Activated T-helper 2 cell treated with anti-CD3 and anti-CD28 coated beads, Interferon-gamma antibody, Interleukin-2, Interleukin-4, amounts not matched to agents 10 μg/mL and 5 μg/mL and 100 μg/mL, durations not matched to agents 14 hours and 24 hours and 36 hours (primary cell): ENCODE data around the gene GPC5. TPM values are rescaled to one million over a fixed set of nuclear protein-coding genes. Genes with fewer than 3 reads are reported as not detected.

ENCODE experiments used
- DNase-seq: peaks from one replicate; pipeline ENCODE4 v3.0.0; 2021; ENCODE audit warnings: low spot score
- H3K27ac Mint-ChIP-seq: one replicate; pipeline ENCODE4 v1.8.0; 2021; ENCODE audit warnings: mixed read lengths
- H3K27me3 Mint-ChIP-seq: one replicate; pipeline ENCODE4 v1.8.0; 2021; ENCODE audit warnings: low read depth, mixed read lengths
- H3K36me3 Mint-ChIP-seq: one replicate; pipeline ENCODE4 v1.8.0; 2021; ENCODE audit warnings: low read depth, mixed read lengths
- H3K4me1 Mint-ChIP-seq: one replicate; pipeline ENCODE4 v1.8.0; 2021; ENCODE audit warnings: low read depth, mixed read lengths
- H3K4me3 Mint-ChIP-seq: one replicate; pipeline ENCODE4 v1.8.0; 2021; ENCODE audit warnings: low read depth, mild to moderate bottlenecking, moderate library complexity, mixed read lengths
- H3K9me3 Mint-ChIP-seq: one replicate; pipeline ENCODE4 v1.8.0; 2021; ENCODE audit warnings: mixed read lengths
- intact Hi-C: fragments of 100-400 bp; cut with micrococcal nuclease; formaldehyde crosslinking; loops from one replicate; pipeline ENCODE4 v1.15.1; 2023
- total RNA-seq: library from RNA; stranded (reverse); gene quantifications from 2 replicates; pipeline ENCODE4 v1.2.3, GENCODE V29; 2022

GPC5 gene
- total RNA-seq, 1 donor from 2014 or later, result 0.57 TPM

- H3K27me3 Mint-ChIP-seq, result no peaks in the 10 kb centered on the region
- intact Hi-C loops, result no loop called here
- peaks cover 2% of the 10 kb centered on the region for H3K9me3 Mint-ChIP-seq
- H3K4me3 Mint-ChIP-seq, result no peak overlapping the region
- H3K27ac Mint-ChIP-seq, result no peak overlapping the region
- no peaks in the 10 kb centered on the region for H3K4me1 Mint-ChIP-seq
- no peak for DNase-seq
- no peaks in the 10 kb centered on the region for H3K36me3 Mint-ChIP-seq
These were observed 823.5 kb downstream of the GPC5 start for GRCh38 chr13:92221916-92222315.

GRCh38 chr13:92224052-92224821 is 825.8 kb downstream of the GPC5 start:
- no peak for DNase-seq
- no peak overlapping the region for H3K27ac Mint-ChIP-seq
- H3K4me3 Mint-ChIP-seq, result no peak overlapping the region
- intact Hi-C loops, result no loop called here
- peaks cover 2% of the 10 kb centered on the region for H3K9me3 Mint-ChIP-seq
- H3K36me3 Mint-ChIP-seq, result no peaks in the 10 kb centered on the region
- H3K4me1 Mint-ChIP-seq, result no peaks in the 10 kb centered on the region
- H3K27me3 Mint-ChIP-seq, result no peaks in the 10 kb centered on the region

- peaks cover 2% of the 10 kb centered on the region for H3K9me3 Mint-ChIP-seq
- H3K27ac Mint-ChIP-seq, result no peak overlapping the region
- H3K4me1 Mint-ChIP-seq, result no peaks in the 10 kb centered on the region
- no peaks in the 10 kb centered on the region for H3K36me3 Mint-ChIP-seq
- H3K27me3 Mint-ChIP-seq, result no peaks in the 10 kb centered on the region
- DNase-seq, result no peak
- intact Hi-C loops, result no loop called here
- no peak overlapping the region for H3K4me3 Mint-ChIP-seq
These were observed 826.4 kb downstream of the GPC5 start for GRCh38 chr13:92224825-92225224.

DNA sequence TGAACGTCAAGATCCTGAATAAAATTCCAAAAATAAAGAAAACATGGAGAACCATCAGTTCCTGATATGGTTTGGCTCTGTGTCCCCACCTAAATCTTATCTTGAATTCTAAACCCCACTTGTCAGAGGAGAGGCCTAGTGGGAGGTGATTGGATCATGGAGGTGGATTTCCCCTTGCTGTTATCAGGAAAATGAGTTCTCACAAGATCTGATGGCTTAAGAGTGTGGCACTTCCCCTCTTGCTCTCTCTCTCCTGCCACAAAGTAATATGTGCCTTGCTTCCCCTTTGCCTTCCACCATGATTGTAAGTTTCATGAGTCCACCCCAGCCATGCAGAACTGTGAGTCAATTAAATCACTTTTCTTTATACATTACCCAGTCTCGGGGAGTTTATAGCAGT is 827.4 kb downstream of the GPC5 start:
- intact Hi-C loops, result no loop called here
- H3K4me1 Mint-ChIP-seq, result no peaks in the 10 kb centered on the region
- no peaks in the 10 kb centered on the region for H3K36me3 Mint-ChIP-seq
- H3K27ac Mint-ChIP-seq, result no peak overlapping the region
- no peaks in the 10 kb centered on the region for H3K27me3 Mint-ChIP-seq
- H3K9me3 Mint-ChIP-seq, result peaks cover 2% of the 10 kb centered on the region
- DNase-seq, result no peak
- H3K4me3 Mint-ChIP-seq, result no peak overlapping the region

DNA sequence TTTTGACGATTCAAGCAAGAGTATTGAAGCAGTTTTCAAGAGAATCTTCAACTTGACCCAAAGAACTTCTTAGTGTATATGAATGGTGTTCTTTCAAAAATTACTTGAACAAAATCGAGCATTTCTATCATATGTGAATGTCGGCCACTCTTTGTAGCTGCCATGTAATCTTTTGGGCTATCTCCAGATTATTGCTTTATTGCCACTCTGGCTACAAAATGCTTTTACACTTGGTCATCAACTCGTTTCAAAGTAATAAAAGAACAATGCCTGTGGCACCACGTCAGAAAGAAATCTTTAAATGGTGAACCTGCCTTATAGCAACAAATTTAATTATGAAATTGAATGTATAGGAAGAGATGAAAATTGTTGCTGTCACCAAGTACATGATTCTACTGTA is 834.5 kb downstream of the GPC5 start:
- no peak for DNase-seq
- Mint-ChIP-seq H3K9me3 (peaks cover 3% of the 10 kb centered on the region), H3K4me3 (no peak overlapping the region), H3K4me1 (no peaks in the 10 kb centered on the region), H3K27ac (no peak overlapping the region), H3K36me3 (no peaks in the 10 kb centered on the region), H3K27me3 (no peaks in the 10 kb centered on the region)
- intact Hi-C loops, result no loop called here

DNA sequence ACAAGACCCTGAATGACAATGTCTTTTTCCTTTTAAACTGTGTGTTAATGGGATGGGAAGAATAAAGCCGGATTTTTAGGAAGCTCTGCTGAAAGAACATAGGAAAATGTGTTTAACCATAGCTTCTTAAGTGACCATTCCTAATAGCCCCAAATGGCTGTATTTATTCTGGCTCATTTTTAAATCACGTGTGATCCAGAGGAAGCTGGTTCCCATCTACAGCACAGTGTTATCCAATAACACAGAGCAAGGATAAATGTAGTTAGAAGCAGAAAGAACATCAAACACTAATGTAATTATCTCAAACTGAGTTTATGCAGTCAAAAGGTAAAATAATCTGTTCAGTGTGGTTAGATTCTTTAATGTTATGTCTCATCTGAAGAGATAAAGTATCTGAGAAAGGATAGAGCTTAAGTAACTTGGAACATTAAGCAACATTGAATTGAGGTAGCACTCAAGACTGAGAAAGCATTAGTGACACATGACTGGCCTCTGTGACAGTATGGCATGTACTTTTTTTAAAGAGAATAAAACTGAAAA is 853.3 kb downstream of the GPC5 start:
- H3K9me3 Mint-ChIP-seq, result peaks cover 4% of the 10 kb centered on the region
- DNase-seq, result no peak
- no peaks in the 10 kb centered on the region for H3K36me3 Mint-ChIP-seq
- no peaks in the 10 kb centered on the region for H3K27me3 Mint-ChIP-seq
- H3K4me1 Mint-ChIP-seq, result no peaks in the 10 kb centered on the region
- H3K4me3 Mint-ChIP-seq, result no peak overlapping the region
- intact Hi-C loops, result no loop called here
- H3K27ac Mint-ChIP-seq, result no peak overlapping the region

- Mint-ChIP-seq H3K27me3 (no peaks in the 10 kb centered on the region), H3K4me1 (no peaks in the 10 kb centered on the region), H3K36me3 (no peaks in the 10 kb centered on the region), H3K4me3 (no peak overlapping the region), H3K9me3 (peaks cover 6% of the 10 kb centered on the region), H3K27ac (no peak overlapping the region)
- intact Hi-C loops, result no loop called here
- DNase-seq, result no peak
These were observed 857.1 kb downstream of the GPC5 start for GRCh38 chr13:92255526-92255925.

- Mint-ChIP-seq H3K4me1 (no peaks in the 10 kb centered on the region), H3K27ac (no peak overlapping the region), H3K4me3 (no peak overlapping the region), H3K27me3 (no peaks in the 10 kb centered on the region), H3K9me3 (peaks cover 6% of the 10 kb centered on the region), H3K36me3 (no peaks in the 10 kb centered on the region)
- intact Hi-C loops, result no loop called here
- DNase-seq, result no peak
These were observed 857.8 kb downstream of the GPC5 start for GRCh38 chr13:92256211-92256610.

DNA sequence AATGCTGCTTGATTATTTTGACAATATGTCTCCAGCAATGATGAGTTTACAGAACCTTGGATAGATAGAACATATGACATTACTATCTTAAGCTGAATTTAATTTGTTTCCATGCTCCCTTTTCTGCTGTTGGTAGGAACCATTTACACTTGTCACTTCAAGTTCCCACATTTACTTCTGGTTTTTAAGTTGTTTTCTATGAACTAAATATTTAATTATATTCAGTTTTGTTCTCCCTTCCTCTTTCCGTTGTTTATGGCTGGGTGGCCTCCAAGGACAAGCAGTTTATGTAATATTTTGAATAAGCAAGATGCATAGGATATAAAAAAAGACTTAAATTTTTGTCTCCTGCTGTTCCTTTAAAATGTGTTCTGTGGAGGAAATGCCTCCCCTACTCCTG is 860.6 kb downstream of the GPC5 start:
- Mint-ChIP-seq H3K27ac (no peak overlapping the region), H3K36me3 (no peaks in the 10 kb centered on the region), H3K9me3 (peaks cover 6% of the 10 kb centered on the region), H3K27me3 (no peaks in the 10 kb centered on the region), H3K4me1 (no peaks in the 10 kb centered on the region), H3K4me3 (no peak overlapping the region)
- DNase-seq, result no peak
- intact Hi-C loops, result no loop called here

- no peaks in the 10 kb centered on the region for H3K4me1 Mint-ChIP-seq
- DNase-seq, result no peak
- peaks cover 6% of the 10 kb centered on the region for H3K9me3 Mint-ChIP-seq
- intact Hi-C loops, result no loop called here
- no peak overlapping the region for H3K4me3 Mint-ChIP-seq
- H3K36me3 Mint-ChIP-seq, result no peaks in the 10 kb centered on the region
- no peak overlapping the region for H3K27ac Mint-ChIP-seq
- H3K27me3 Mint-ChIP-seq, result no peaks in the 10 kb centered on the region
These were observed 861.1 kb downstream of the GPC5 start for GRCh38 chr13:92259523-92259922.

GRCh38 chr13:92260363-92260762 is 861.9 kb downstream of the GPC5 start:
- Mint-ChIP-seq H3K36me3 (no peaks in the 10 kb centered on the region), H3K9me3 (peaks cover 9% of the 10 kb centered on the region), H3K27me3 (no peaks in the 10 kb centered on the region), H3K4me1 (no peaks in the 10 kb centered on the region), H3K27ac (no peak overlapping the region), H3K4me3 (no peak overlapping the region)
- intact Hi-C loops, result no loop called here
- DNase-seq, result no peak

- Mint-ChIP-seq H3K4me3 (no peak overlapping the region), H3K27me3 (no peaks in the 10 kb centered on the region), H3K4me1 (no peaks in the 10 kb centered on the region), H3K9me3 (peaks cover 16% of the 10 kb centered on the region), H3K27ac (no peak overlapping the region), H3K36me3 (no peaks in the 10 kb centered on the region)
- DNase-seq, result no peak
- intact Hi-C loops, result no loop called here
These were observed 863.8 kb downstream of the GPC5 start for GRCh38 chr13:92262100-92262788.

DNA sequence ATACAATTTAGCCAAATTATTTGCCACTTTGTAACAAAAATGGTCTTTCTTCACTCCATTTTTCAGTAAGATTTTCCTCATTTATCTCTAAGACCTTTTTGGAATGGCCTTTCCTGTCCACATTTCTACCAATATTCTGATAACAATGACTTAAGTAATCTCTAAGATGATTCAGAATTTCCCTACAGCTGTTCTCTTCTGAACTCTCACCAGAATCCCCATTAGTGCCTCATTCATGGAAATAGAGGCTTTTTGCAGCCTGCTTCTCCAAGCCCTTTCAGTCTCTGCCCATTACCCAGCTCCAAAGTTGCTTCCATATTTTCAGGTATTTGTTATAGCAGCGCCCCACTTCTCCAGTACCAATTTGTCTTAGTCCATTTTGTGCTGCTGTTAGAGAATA is 867.0 kb downstream of the GPC5 start:
- H3K36me3 Mint-ChIP-seq, result no peaks in the 10 kb centered on the region
- H3K9me3 Mint-ChIP-seq, result peaks cover 10% of the 10 kb centered on the region
- no peaks in the 10 kb centered on the region for H3K4me1 Mint-ChIP-seq
- no peak for DNase-seq
- H3K27ac Mint-ChIP-seq, result no peak overlapping the region
- no peak overlapping the region for H3K4me3 Mint-ChIP-seq
- intact Hi-C loops, result no loop called here
- H3K27me3 Mint-ChIP-seq, result no peaks in the 10 kb centered on the region
